Prostate gland (tissue), 2 donors: ENCODE data around the gene PCK2. TPM values are rescaled to one million over a fixed set of nuclear protein-coding genes. Genes with fewer than 3 reads are reported as not detected.

Source experiments
- DNase-seq: peaks from one replicate; pipeline ENCODE4 v3.0.0-alpha.2; 2019; ENCODE audit warnings: low spot score
- H3K27ac ChIP-seq, 2 donors: fragments of 200-600 bp; sonication (generic); 2 replicates each; pipeline ENCODE4 v1.5.1; 2017 to 2019
- H3K27me3 ChIP-seq: fragments of 200-600 bp; sonication (generic); replicated peaks from 2 replicates; pipeline ENCODE4 v1.5.1; 2019; ENCODE audit not compliant: insufficient read depth
- H3K36me3 ChIP-seq, 2 donors: fragments of 200-600 bp; sonication (generic); 1 replicate in 1 of 2; 2 replicates in 1 of 2; pipeline versions ENCODE4 v1.5.1 to v1.8.1; 2017 to 2019
- H3K4me1 ChIP-seq: fragments of 200-600 bp; sonication (generic); replicated peaks from 2 replicates; pipeline ENCODE4 v1.5.1; 2019
- H3K4me3 ChIP-seq, 2 donors: fragments of 200-600 bp; sonication (generic); 2 replicates each; pipeline ENCODE4 v1.5.1; 2017 to 2019
- H3K9me3 ChIP-seq: fragments of 200-600 bp; sonication (generic); 2 replicates; pipeline ENCODE4 v1.5.1; 2017
- CTCF ChIP-seq, 4 experiments: fragments of 200-600 bp in 2 of 4; fragments of 450-650 bp in 2 of 4; sonication (generic) in 2 of 4; IDR thresholded peaks; 1 replicate in 3 of 4; 2 replicates in 1 of 4; pipeline ENCODE4 v1.5.1; 2016 to 2019; ENCODE audit warnings: antibody characterized with exemption in 4 of 4, mild to moderate bottlenecking in 2 of 4, moderate library complexity in 2 of 4
- POLR2A ChIP-seq: fragments of 450-650 bp; IDR thresholded peaks from one replicate; pipeline ENCODE4 v1.6.1; 2016; ENCODE audit warnings: antibody characterized with exemption, mild to moderate bottlenecking
- POLR2AphosphoS5 ChIP-seq: sonication (generic); formaldehyde crosslinking; IDR thresholded peaks from one replicate; pipeline ENCODE4 v1.6.1; 2017; ENCODE audit warnings: antibody characterized with exemption
- WGBS: methylation state at CpG from one replicate; pipeline ENCODE4 v1.1.5; 2018; 5-methylcytosine and 5-hydroxymethylcytosine counted together
- intact Hi-C: fragments of 100-400 bp; cut with DNase I; formaldehyde crosslinking; loops from one replicate; pipeline ENCODE4 v1.14.2; 2022
- total RNA-seq, 2 donors: library from RNA; depleted of rRNA; stranded (reverse); fragments of >200 nt; gene quantifications; one replicate each; pipeline ENCODE4 v1.1.0, GENCODE V29; 2016

Gene PCK2
- total RNA-seq, 2 donors from 2014 or later, result 15.4 to 21.8 TPM

GRCh38 chr14:24060984-24061913 is 32.9 kb upstream of the PCK2 start:
- Histone ChIP-seq H3K27ac (no peak overlapping the region), H3K9me3 (no peaks in the 10 kb centered on the region), H3K4me3 (no peak overlapping the region), H3K27me3 (no peaks in the 10 kb centered on the region), H3K4me1 (no peaks in the 10 kb centered on the region), H3K36me3 (no peaks in the 10 kb centered on the region)
- TF ChIP-seq POLR2AphosphoS5 (no peak), POLR2A (no peak), CTCF (IDR thresholded peaks at IDR 0.05) (no peak)
- no peak for DNase-seq
- WGBS, result 94% methylated on average over 7 of the region's 7 CpGs
- intact Hi-C loops, result no loop called here

GRCh38 chr14:24062216-24062980 is 31.7 kb upstream of the PCK2 start:
- no peaks in the 10 kb centered on the region for H3K4me1 ChIP-seq
- H3K27me3 ChIP-seq, result no peaks in the 10 kb centered on the region
- no peaks in the 10 kb centered on the region for H3K36me3 ChIP-seq
- no peak overlapping the region for H3K4me3 ChIP-seq
- H3K9me3 ChIP-seq, result no peaks in the 10 kb centered on the region
- intact Hi-C loops, result no loop called here
- 86% methylated on average over 14 of the region's 14 CpGs for WGBS
- no peak for TF ChIP-seq POLR2AphosphoS5
- no peak overlapping the region for H3K27ac ChIP-seq
- DNase-seq, result no peak

GRCh38 chr14:24063263-24063836 is 30.8 kb upstream of the PCK2 start:
- WGBS, result 74% methylated on average over 4 of the region's 4 CpGs
- no peaks in the 10 kb centered on the region for H3K27me3 ChIP-seq
- no peaks in the 10 kb centered on the region for H3K9me3 ChIP-seq
- no peaks in the 10 kb centered on the region for H3K36me3 ChIP-seq
- TF ChIP-seq CTCF (IDR thresholded peaks at IDR 0.05), result no peak
- TF ChIP-seq POLR2AphosphoS5, result no peak
- no peak for TF ChIP-seq POLR2A
- H3K4me3 ChIP-seq, result no peak overlapping the region
- no peak overlapping the region for H3K27ac ChIP-seq
- H3K4me1 ChIP-seq, result no peaks in the 10 kb centered on the region
- intact Hi-C loops, result no loop called here
- no peak for DNase-seq

DNA sequence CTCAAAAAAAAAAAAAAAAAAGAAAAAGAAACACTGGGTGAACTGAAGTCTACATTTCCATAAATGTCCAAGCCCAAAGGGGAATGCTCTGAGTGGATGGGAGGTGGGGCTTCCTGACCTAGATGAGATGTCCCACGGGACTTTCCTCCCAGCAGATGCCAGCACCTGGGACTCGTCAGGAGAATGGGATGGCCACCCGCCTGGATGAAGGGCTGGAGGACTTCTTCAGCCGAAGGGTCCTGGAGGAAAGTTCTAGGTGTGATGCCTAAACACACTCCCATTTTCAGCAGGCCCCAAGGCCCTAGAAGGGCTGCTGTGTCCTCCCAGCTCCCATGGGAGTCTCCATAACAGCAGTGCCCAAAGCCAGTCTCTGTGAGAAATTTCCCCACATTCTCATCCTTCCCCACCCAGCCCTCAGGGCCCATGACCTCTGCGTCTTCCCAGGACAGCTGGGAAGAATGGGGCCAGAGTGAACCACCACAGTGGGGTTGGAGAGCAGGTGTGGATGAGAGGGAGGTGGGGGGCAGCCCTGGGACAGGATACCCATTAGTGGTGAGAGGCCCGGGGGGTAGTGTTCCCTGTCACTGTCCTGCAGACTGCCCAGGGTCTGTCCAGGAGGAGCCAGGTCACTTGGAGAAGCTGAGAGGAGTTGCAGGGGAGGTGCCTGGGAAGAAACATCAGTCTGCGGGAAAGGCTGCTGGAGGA is 29.9 kb upstream of the PCK2 start:
- TF ChIP-seq CTCF (IDR thresholded peaks at IDR 0.05) (no peak), POLR2AphosphoS5 (no peak), POLR2A (no peak)
- DNase-seq, result no peak
- Histone ChIP-seq H3K4me1 (no peaks in the 10 kb centered on the region), H3K36me3 (no peaks in the 10 kb centered on the region), H3K27me3 (no peaks in the 10 kb centered on the region), H3K9me3 (no peaks in the 10 kb centered on the region), H3K4me3 (no peak overlapping the region), H3K27ac (no peak overlapping the region)
- WGBS, result 86% methylated on average over 7 of the region's 7 CpGs
- intact Hi-C loops, result no loop called here

DNA sequence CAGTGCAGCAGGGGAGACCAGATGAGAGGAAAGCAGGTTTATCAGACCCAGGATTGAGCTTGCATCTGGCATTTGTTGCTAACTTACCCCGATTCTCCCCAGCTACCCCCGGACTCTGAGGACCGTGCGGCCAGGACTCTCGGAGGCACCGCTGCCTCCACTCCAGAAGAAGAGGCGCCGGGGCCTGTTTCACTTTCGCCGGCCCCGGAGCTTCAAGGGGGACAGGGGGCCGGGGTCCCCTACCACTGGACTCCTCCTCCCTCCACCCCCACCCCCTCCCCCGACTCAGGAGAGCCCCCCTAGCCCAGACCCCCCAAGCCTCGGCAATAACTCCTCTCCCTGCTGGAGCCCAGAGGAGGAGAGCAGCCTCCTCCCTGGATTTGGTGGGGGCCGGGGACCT is 29.3 kb upstream of the PCK2 start:
- no peak for TF ChIP-seq POLR2AphosphoS5
- Histone ChIP-seq H3K4me1 (no peaks in the 10 kb centered on the region), H3K9me3 (no peaks in the 10 kb centered on the region), H3K4me3 (no peak overlapping the region), H3K27me3 (no peaks in the 10 kb centered on the region), H3K27ac (no peak overlapping the region), H3K36me3 (no peaks in the 10 kb centered on the region)
- intact Hi-C loops, result no loop called here
- 93% methylated on average over 14 of the region's 15 CpGs for WGBS
- no peak for DNase-seq
